ENCODE data around the gene C1QTNF6.
A peak's percentile ranks its signal among the peaks of the same experiment; 100 is the strongest.

The C1QTNF6 gene

DNA sequence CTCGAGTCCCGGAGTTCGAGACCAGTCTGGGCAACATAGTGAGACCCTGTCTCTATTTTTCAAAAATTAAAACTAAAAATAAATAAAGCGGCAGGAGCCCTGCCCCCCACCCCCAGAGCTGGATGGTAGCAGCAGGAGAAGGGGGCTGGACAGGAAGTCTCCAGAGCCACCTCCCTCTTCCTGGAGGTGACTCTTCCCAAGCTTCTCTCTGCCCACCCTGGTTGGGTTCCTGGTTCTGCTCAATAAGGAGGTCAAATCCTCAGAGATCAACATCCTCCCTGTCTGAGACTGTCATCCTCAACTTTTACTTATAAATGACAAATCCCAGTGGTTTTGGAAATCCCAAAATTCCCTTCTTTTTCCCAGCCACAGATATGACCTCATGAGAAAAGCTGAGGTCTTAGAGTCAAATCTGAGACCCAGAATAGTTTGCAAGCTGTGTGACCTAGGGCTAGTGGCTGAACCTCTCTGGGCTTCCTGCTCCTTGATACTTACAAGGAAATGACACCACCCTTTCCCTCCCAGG is 987 bp downstream of the C1QTNF6 start:
- no peak for DNase-seq

- DNase-seq = peak in 1 of 2 donors; percentile 12
These were observed 1.6 kb downstream of the C1QTNF6 start for GRCh38 chr22:37186228-37186996.

DNA sequence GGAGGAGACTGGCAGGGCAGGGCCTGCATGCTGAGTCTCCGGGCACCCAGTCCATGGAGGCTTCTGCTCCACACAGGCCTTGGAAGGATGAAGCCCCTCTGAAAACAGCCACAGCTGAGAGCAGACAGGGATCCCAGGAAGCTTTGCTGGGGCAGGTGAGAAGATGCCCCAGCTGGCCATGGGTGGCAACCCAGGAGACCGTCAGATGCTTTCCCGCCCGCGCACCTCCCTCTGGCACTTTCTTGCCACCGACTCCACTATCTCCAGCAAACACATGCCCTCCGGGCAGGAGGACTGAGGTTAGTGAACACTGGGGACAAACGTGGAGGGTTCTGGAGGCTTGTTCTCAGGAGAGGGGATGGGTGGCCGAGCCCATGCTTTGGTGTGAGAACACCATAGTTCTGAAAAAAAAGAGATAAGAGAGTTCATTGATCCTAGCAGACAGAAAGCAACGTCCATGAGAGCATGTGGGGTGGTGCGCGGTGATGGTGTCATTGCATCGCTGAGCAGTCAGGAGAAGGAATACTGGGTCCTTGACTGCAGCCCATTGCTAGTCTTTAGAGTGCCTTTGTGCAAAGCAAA is 2.3 kb downstream of the C1QTNF6 start:
- no peak for DNase-seq

DNA sequence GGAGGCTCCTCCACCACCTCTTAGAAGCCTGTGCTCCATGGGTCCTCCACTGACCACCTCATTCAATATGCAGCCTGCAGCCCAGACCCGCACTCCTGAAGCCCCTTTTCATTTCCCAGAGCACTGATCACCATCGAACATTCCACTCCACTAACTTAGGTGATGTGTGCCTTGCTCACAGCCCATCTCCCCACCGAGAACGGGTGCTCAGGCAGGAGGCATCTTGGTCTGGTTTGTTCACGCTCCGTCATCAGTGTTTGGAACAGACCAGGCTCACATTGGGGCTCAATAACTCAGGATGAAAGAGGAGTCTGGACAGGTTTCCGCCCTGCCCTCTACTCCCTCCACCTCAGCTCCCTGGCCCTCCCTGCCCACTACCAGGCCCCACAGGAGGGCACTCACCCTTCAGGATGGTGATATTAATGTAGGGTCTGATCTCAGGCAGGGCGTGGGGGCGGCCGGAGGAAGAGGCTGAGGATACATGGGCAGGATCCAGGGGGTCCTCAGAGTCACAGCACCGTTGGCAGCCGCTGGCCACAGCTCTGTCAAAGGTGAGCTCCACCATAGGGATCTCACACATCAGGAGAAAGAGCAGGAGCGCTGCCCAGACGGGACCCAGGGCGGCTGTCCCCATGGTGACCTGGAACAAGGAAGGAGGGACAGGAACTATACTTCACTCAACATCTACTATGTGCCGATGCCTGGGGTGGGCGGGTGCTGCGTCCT is 3.1 kb downstream of the C1QTNF6 start:
- DNase-seq = no peak

DNA sequence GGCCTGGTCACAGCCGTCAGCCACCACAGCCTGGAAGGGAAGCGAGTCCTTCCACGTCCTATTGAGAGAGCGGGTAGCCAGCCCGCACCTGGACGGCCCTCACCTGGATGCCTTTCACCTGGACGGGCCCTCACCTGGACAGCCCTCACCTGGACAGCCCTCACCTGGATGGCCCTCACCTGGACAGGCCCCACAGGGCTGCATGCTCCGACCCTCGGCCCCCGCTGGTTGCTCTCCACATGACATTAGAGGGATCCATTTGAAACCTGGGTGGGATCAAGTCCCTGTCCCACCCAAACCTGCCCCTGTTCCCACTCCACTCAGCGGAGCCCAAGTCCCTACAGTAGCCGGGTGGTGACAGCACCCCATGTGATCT is 3.7 kb downstream of the C1QTNF6 start:
- DNase-seq = no peak

DNA sequence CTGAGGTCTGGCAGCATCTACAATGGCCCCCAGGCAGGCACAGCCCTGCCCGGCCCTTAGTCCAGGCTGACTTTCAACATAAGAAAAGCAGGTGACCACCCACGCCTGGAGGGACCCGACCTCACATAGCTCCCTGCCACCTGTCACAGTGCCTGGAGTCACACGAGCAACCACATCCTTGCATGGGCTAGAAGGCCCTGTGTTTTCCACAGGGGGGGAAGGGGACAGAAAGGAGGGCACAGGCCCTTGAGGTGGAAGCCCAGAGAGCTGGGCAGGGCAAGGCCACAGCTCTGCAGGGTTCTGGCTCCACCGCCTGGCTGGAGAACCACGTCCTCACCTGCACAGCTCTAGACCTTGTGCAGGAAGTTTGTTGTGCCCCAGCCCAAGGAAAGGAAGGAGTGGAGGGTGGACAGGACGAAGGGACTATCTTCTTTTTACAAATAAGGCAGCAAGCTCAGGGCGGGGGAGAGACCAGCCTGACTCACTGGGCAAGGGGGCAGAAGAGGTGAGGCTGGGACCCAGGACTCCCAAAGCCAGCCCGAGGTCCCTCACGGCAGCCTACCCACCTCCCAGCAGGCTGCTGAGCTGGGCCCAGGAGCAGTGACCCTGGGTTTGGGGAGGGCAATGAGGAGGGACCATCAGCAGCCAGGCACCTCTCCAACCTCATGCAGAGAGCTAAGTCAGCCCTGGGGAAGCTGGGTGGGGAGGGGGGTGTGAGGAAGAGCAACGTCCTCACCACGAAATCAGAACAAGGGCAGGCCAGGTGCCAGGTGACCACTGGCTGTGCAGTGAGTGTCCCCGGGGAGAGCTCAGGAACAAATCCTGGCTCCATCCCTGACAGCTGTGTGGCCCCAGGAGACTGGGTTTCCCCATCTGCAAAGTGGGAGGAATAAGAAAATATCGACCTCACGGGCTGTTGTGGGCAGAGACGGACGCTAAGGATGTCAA is 4.3 kb downstream of the C1QTNF6 start:
- DNase-seq = no peak

DNA sequence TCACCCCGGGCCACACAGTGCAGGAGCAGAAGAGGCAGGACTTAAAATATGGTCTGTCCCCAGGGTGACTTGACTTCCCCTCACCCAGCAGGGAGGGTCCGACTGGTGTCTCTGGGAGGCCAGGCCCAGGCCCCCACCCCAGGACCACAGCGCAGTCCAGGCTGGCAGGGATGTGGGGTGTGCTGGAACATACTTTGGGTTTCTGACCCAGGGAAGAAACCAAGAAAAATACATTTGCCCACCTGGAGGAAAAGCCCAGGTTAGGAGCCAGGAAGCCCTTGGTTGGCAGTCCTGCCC is 5.2 kb downstream of the C1QTNF6 start:
- DNase-seq = no peak

DNA sequence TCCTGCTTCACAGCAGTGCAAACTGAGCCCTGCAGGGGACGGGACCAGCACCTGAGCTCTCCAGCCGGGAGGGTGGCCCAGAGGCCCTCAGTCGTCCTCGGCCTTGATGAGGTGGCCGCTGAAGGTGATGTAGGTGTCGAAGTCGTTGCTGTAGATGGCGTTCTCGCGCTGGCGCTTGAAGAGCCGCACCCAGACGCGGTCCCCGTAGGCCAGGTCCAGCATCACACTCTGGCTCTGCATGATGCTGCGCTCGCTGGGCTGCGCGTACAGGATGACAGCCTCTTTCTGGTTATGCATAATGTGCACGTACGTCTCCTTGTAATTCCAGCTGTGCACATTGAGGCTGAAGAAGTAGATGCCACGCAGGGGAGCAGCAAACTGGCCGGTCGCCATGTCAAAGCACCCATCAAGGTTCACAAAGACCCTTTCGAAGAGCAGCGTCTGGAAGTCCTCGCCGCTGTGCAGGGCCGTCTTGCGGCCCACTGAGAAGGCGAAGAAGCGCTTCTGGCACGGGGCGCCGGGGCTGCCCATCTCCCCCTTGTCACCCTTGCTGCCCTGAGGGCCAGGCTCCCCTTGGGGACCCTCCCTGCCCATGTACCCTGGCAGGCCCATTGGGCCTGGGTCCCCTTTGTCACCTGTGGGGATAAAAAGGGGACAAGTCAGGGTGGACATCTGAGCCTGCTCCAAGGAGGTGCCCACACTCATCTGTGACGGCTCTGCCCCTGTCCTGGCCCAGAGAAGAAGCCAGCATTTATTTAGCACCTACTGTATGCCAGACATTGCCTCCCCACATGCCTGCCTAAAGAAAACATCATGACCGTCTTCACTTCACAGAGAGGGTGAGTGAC is 5.7 kb downstream of the C1QTNF6 start:
- no peak for DNase-seq

GRCh38 chr22:37181681-37182080 is 6.4 kb downstream of the C1QTNF6 start:
- no peak for DNase-seq

DNA sequence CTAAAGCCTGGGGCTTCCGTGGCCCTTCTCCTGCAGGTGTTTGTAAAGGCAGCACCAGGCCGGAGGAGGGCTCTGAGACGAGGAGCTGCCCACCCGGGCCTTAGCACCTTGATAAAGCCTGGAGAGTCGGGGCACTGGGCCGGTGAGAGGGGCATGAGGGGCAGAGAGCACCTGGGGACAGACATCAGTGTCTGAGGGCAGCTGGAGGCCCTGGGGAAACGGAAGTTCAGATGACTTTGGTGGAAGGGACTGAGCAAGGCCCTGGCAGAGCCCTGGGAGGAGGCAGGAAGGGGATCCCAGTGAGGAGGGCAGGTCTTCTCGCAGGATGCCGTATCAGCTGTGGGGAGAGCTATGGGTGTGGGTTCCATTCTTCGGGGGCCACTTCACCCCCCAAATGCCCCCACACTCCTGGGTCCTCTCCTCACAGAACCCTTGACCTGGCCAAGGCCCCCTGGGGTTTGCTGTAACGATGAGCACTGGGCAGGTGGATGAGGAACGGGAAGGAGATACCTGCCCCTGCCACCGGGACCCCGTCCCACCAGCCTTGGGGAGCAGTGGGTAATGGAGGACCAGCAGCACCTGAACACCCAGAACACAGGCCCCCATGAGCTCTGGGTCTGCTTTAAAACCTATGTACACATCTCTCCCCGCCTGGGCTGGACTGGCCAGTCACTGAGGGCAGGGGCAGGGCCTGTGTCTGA is 7.4 kb downstream of the C1QTNF6 start:
- DNase-seq = no peak

- no peak for DNase-seq
These were observed 8.2 kb downstream of the C1QTNF6 start for GRCh38 chr22:37179622-37180420.

GRCh38 chr22:37179126-37179470 is 8.9 kb downstream of the C1QTNF6 start:
- no peak for DNase-seq

DNA sequence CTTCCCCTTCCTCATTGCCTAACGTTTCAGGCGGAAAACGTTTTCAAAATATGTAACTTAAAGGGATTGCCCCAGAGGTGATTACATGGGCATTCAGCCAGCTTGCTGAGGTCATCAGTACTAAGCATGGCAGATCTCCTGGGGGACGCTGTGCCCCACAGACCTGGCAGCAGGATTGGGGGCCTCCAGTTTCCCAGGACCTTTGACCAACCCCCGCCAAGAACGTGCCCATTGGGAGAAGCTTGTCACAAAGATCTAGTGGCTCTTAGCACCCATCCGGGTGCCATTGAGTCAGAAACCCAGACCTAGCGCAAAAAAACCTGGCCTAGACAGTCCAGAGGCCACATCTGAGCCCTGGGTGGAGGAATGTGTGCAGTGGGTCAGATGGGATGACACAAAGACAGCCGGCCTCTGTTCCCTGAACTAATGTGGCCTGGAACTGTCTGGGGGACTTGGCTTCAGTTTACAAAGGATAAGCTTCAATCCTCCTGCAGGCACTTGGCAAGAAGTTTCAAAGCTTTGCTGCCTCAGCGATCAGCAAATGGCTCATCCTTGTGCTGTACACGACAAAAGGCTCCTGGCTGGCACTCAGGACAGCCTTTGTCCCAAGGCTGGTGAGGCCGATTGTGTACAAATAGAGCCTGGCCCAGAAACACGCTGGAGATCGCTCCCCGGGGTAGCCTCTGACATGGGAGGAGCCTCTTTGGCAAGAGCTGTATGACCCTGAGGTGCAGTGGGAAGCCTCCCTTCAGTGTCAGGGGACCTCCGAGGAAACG is 9.5 kb downstream of the C1QTNF6 start:
- DNase-seq = no peak

- no peak for DNase-seq
These were observed 10.3 kb downstream of the C1QTNF6 start for GRCh38 chr22:37177755-37178154.

DNA sequence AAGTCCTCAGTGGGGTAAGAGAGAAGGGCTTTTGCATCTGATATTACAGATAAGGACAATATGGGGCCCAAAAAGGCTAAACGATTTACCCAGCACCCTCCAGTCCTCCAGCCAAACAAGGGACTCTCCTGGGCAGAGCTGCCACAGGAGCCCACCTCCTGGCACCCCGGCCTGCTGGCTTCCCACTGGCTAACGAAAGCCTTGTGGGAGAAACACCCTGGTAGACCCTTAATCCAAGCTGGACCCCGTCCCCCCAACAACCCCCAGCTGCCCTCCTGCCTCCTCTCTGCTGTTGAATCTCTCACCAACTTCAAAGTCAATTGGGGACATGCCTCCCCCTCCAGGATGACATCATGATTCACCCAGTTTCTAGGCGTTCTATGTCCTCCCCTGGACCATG is 10.8 kb downstream of the C1QTNF6 start:
- DNase-seq = no peak

DNA sequence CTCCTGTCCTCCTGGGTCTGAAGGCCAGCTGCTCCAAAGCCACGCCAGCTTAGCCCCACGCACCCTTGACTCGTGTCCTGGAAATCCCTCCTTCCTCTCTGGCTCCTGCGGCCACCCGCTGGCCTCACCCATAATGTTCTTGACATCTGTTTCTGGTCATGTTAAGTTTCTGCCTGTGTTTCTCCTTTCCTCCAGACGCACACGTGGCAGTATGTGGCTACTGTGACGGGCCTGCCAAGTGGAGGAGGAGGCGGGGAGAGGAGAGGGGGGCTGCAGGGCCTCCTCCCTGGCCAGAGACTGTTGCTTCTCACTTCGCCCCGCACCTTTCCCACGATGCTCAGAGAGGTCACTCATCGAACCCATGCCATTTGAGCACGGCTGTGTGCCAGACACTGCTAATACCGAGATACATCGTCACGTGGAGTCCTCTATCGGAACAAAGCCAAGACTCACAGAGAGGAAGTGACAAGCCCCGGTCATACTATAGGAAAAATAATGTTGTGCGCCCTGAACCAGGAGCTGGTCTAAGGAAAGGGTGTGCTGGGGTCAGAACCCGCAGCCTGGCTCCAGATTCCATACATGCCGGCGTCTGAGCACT is 11.5 kb downstream of the C1QTNF6 start:
- DNase-seq = peak; percentile 31 to 80

DNA sequence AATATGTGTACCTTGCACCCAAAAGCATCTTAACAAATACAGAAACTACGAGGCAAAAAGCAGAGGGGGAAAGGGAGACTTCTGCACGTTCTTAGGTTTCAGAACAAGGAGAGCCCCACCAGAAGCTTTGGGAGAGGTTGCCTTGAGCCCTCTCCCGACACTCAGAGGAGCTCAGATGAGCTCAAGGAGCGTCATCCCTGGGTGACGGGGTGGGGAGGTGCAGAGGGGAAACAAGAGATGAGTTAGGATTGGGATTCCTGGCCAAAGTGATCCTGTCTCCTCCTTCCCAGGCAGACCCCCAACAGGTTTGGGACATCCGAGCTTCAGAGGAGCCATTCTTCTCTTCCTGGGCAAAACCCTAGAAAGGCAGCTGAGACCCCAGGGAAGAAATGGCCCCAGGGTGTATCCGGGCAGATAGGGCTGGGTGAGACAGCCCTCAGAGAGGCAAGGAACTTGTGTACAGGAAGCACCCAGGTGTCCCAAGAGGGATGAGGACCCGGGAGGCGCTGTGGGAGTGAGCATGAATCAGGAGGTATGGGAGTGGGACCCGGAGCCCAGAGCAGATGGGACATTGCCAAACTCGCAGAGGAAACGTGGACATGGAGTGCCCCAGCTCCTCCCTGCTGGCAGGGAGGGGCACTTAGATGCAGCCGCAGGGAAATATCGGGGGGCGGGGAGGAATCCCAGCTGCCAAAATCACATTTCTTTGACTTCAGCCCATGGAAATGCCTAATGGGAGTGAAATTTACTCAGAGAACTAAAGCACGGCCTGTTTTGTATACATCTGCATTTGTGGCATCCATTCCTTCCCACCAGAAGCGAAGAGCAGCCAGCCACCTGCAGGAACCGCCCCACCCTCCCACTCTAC is 12.4 kb downstream of the C1QTNF6 start:
- DNase-seq = no peak

- DNase-seq = no peak
These were observed 13.1 kb downstream of the C1QTNF6 start for GRCh38 chr22:37174964-37175363.
